ENCODE measurements around the gene ADGRG6.

Gene ADGRG6

GRCh38 chr6:142292166-142292924 is 9.5 kb upstream of the ADGRG6 start:
- no peak for DNase-seq

GRCh38 chr6:142293121-142293520 is 8.7 kb upstream of the ADGRG6 start:
- DNase-seq: no peak

DNA sequence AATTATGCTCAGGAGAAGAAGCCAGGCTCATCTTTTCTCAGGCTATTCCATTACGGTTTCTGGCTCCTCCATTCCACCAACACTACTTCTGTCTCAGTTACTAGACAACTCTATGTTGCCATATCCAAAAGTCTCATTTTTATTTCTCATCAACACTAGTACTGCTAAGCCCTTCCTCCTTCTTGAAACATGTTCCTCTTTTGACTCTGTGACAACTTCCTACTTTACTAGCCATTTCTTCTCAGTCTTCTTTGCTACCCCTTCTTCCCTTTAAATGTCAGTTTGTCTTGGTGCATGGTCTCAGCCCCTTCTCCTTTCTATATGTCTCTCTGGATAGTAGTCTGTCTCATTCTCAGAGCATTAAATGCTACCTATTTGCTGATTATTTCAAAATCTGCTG is 7.1 kb upstream of the ADGRG6 start:
- DNase-seq: no peak

DNA sequence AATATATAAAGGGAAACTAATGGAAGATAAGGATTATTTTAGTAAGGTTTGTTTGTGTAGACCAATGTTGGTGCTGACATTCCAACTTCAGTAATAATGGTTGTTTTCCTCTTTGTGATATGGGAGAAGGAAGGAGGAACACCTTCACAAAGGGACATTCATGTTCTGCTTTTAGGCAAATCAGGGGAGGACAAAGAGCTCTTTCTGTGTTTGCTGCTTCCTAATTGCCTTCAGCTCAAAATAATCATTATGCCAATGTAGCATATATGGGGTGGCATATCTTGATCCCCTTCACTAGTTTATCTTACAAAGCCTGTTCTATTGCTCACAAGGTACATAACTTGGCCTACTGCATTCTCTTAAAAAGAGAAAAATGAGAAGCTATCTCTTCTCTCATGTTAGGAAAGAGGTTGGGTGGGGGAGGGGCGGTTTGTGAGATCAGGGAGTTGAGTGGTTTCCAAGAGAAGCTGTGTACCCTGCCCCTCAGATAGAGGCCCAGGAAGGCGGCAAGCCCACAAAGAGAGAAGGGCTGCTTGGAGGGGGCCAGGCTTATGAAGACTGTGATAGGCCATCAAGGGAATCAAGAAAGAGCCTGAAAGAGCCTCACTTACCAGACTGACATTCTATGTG is 4.7 kb upstream of the ADGRG6 start:
- no peak for DNase-seq

- DNase-seq: no peak
Observed at GRCh38 chr6:142297605-142297995, 4.2 kb upstream of the ADGRG6 start.

DNA sequence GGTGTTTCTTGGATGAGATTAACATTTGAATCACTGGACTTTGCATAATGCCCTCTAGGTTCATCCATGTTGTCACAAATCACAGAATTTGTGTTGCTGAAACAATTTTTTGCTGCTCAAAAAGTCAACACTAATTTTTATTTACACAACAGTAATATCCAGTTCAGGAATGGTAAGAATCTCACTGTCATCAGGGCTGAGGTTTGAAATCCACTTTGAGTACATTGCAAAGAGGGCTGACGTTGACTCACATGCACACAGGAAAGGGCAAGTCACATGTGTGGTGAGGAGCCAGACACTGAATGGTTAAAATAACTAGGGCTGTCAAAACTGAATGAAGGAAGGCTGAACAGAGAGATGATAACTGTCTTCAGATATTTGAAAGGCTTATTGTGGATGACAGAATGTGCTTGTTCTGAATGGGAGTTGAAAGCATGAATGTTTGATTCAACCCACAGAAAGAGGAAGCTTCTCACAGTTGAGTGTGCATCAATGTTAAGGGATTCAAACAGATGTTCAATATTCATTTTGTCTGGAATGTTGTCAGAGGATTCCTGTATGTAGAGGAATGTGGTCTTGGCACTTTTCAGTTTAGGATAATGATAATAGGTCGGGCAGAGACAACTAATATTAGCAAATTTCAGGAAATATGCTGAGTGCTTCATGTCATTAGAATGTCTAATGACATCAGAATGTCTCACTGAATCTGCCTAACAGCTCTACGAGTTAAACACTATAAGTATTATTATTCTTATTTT is 3.6 kb upstream of the ADGRG6 start:
- no peak for DNase-seq

DNA sequence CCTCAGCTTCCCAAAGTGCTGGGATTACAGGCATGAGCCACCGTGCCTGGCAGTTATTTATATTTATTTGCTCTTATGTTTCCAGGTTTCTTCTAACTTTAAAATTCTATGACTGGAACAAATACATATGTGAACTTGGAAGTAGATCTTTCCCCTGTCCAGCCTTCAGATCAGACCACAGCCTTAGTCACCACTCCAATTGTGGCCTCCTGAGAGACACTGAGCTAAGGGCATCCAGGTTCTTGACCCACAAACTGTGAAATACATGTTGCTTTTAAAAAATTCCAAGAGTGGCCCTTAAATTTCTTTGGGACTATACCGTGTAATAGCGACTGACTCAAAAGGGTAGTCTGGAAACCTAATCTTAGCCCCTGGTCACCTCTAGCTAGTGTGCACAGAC is 1.5 kb upstream of the ADGRG6 start:
- no peak for DNase-seq

DNA sequence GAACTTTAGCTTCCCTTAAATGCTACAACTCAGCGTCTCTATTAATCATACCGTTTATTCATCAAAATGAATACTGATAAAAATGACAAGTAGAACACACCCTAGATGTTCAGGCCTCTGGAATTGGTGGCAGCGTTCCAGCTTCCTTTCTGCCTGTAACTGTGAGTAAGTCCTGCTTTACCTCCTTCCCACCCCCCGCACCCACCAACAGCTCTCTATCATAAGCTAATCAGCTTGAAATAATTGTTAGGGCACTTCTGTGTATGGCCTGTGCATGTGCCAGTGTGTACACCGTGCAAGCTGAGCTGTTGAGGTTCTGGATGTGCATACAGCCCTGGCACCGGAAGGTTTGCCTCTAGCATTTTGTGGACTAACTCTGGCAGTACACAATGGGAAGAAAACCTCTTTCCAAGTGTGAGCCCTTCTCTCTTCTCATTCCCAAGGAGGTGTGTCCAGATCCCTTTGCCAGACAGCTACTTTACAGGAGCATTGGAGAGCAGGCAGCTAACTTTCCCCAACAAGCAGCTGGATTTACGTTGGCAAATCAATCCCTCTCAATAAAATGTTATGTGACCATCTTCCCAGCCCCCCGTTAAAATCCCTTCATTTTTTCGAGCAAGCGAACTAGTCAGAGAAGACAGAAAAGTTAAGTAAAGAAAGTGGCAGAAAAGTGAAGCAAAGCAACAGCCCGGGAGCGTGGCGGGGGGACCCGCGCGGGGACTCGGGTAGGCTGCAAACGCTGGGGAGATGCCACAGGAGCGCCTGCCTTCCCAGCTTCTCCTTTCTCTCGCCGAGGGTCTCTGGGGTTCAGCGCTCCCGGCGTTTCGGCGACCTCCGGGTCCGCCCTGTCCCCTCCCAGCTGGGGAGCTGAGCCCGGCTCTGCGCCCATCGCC is 803 bp upstream of the ADGRG6 start:
- no peak for DNase-seq

DNA sequence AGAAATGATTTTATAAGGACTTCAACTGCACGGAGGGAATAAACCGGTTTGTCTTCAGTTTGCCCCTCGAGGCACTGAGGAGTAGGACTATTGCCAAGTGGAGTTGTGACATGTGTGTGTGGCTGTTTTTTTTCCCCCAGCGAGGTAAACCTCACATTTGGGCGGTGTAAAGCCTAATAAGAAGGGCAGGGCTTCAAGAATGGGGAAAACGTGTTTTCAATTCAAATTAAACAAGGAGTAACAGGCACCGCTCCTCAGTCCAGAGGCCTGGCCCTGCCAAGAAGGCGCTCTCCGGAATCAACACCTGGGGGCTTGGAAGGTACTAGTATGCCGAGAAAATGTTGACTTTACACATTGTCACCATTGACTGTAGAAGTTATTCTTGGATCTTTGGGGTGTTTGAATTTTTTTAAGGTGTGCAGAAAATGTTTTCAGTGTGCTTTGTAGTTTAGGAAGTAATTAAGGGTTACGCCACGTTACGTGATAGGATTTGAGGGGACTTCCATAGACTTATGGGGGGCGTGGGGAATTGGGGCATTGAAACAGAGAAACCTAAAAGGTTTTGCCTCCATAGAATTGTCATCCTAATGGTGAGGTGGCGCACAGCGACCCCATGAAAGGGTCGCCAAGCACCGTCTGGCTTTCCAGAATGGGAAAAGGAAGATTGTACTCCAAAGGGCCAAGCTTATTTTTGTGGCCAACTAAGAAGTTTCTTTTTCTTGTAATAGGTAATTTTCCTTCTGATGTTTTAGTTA is 791 bp downstream of the ADGRG6 start:
- no peak for DNase-seq

GRCh38 chr6:142303176-142303533 is 1.3 kb downstream of the ADGRG6 start:
- DNase-seq: no peak

GRCh38 chr6:142304241-142304640 is 2.4 kb downstream of the ADGRG6 start:
- no peak for DNase-seq

DNA sequence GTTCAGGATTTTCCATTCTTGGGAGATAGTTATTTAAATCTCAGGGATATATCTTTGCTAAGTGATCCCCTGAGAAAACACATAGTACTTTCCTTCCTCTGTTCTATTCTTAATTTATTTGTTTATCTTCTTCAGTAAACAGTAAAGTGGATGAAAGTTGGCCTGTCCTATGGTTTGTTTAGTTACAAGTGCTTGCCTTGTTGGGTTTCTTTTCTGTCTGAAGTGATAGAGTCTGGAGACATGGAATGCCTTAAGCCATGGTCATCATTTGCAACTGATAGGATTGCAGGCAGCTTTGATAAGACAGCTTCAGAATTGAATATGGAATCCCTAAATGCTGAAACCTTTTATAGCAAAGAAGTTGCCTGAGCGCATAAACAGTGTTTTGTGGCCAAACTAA is 4.9 kb downstream of the ADGRG6 start:
- no peak for DNase-seq

GRCh38 chr6:142307963-142308748 is 6.3 kb downstream of the ADGRG6 start:
- DNase-seq: no peak

DNA sequence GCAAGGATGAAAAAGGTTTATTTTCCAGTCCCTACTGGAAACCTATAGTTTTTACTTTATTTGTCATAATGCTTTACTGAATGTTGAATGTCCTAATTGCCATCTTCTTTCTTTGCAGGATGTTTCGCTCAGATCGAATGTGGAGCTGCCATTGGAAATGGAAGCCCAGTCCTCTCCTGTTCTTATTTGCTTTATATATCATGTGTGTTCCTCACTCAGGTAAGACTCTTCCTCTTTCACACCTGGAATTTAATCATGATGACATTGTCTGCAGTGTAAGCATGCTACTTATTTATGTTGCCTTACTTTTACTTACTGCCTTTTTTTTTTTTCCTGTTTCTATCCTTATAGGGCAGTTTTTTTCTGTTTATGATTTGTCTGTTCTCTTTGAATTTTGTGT is 7.6 kb downstream of the ADGRG6 start:
- DNase-seq: no peak

GRCh38 chr6:142313284-142313683 is 11.5 kb downstream of the ADGRG6 start:
- DNase-seq: no peak

DNA sequence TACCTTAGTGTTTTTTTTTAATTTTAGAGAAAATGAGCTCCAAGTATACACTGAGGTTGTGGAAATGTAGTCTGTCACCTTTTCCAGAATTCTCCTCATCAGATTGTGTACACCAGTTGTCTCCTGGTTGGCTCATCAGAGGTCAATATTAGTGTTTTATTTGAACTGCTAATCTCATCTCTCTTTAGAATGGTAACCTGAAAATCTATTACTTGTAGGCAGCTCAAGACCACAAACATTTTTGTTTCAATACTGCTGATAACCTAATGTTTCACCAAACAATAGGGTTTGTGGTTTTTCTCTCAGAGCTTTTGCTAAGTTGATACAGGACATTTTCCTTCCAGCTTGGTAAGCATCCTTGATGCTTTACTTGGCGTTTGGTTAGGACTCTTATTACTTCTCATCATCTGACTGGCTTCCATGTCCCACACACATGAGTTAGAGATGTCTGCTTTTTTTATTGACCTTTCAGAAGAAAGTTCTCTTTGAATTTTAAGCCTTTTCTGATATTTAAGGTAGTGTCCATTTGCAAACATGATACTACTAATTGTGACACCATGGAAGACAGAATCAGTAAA is 15.1 kb downstream of the ADGRG6 start:
- DNase-seq: no peak

DNA sequence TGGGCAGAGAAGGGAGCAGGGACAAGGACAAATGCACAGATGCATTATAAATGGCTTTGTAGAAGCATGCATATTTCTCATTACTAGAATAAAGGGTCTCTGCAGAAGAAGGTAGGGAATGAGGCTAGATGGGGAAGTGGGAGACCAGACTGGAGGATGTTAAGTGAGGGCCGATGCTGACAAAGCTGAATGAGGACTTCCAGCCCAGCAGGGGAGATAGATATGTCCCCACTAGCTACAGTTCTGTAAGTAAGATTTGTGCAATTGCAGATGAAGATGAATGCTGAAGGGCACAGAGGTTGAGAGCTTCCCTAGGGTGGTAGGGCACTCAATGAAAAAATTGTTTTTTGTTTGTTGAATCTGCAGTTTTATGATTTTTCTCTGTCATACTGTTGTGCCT is 16.9 kb downstream of the ADGRG6 start:
- no peak for DNase-seq

- no peak for DNase-seq
Observed at GRCh38 chr6:142320366-142320765, 18.6 kb downstream of the ADGRG6 start.

DNA sequence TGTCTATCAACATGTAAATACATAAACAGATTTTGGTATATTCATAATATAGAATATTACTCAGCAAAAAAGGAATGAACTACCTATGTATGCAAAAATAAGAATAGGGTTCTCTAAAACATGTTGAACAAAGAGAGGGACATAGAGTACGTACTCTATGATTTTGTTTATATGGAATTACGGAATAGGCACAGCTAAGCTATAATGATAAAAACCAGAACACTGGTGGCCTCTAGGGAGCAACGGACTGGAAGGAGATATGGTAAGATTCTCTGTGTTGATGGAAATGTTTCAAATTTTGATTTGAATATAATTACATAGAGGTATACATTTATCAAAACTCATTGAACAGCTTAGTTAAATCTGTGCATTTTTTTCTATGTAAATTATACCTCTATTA is 19.6 kb downstream of the ADGRG6 start:
- no peak for DNase-seq

DNA sequence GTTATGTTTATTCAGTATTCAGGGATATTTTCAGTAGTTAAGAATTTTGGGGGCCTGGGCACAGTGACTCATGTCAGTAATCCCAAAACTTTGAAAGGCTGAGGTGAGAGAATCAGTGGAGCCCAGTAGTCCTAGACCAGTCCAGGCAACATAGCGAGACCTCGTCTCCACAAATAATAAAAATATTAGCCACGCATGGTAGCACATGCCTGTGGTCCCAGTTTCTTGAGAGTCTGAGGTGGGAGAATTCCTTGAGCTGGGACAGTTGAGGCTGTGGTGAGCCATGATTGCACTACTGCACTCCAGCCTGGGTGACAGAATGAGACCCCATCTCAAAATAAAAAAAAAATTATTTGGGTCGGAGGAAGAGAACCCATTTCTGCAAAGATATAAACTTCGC is 20.3 kb downstream of the ADGRG6 start:
- no peak for DNase-seq

- DNase-seq: no peak
Observed at GRCh38 chr6:142322504-142323198, 20.8 kb downstream of the ADGRG6 start.
